ENCODE data around the gene FGFR1OP2.

Gene FGFR1OP2

DNA sequence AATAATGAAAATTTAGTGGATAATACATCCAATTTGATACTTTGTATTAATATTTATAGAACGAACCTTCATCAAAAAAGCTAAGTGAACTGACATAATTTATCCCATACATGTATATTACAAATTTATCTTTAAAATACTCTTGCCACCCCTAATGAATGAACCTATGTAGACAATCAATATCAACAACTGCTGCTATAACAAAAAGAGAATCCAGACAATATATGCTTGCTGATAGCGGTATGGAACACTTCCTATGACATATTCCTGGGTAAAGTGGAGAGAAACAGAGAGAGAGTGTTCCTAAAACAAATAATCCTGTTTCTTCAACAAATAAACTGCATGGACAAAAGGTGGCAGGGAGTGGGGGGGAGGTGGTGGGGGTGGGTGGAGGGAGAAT lies 44.6 kb downstream of the FGFR1OP2 start:
- ATAC-seq, result no peak
- TF ChIP-seq, protein P1, sequence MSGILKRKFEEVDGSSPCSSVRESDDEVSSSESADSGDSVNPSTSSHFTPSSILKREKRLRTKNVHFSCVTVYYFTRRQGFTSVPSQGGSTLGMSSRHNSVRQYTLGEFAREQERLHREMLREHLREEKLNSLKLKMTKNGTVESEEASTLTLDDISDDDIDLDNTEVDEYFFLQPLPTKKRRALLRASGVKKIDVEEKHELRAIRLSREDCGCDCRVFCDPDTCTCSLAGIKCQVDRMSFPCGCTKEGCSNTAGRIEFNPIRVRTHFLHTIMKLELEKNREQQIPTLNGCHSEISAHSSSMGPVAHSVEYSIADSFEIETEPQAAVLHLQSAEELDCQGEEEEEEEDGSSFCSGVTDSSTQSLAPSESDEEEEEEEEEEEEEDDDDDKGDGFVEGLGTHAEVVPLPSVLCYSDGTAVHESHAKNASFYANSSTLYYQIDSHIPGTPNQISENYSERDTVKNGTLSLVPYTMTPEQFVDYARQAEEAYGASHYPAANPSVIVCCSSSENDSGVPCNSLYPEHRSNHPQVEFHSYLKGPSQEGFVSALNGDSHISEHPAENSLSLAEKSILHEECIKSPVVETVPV (CRISPR knock-in tag; IDR thresholded peaks at IDR 0.05), result no peak
- no peak for TF ChIP-seq TSHZ2 (CRISPR knock-in tag; IDR thresholded peaks at IDR 0.05)
- no peak for TF ChIP-seq ZNF8 (CRISPR knock-in tag; IDR thresholded peaks at IDR 0.05)
- no peak for TF ChIP-seq OSR1 (CRISPR knock-in tag; IDR thresholded peaks at IDR 0.05)
- TF ChIP-seq PPARA (CRISPR knock-in tag; IDR thresholded peaks at IDR 0.05; ENCODE audit: borderline replicate concordance), result no peak
- no peak for TF ChIP-seq SNAI2 (CRISPR knock-in tag; IDR thresholded peaks at IDR 0.05)
- TF ChIP-seq TCF4 (CRISPR knock-in tag; IDR thresholded peaks at IDR 0.05; ENCODE audit: borderline replicate concordance), result no peak
- TF ChIP-seq ARNTL (CRISPR knock-in tag; IDR thresholded peaks at IDR 0.05; ENCODE audit: borderline replicate concordance, low read depth), result no peak
- TF ChIP-seq TOX (CRISPR knock-in tag; IDR thresholded peaks at IDR 0.05; ENCODE audit: borderline replicate concordance), result no peak
- no peak for TF ChIP-seq BACH2 (CRISPR knock-in tag; IDR thresholded peaks at IDR 0.05; ENCODE audit: borderline replicate concordance)
- no peak for TF ChIP-seq ZC3H10 (CRISPR knock-in tag; IDR thresholded peaks at IDR 0.05)
- no peak for TF ChIP-seq ISL1 (CRISPR knock-in tag; IDR thresholded peaks at IDR 0.05)
- no peak for TF ChIP-seq ZFP3 (CRISPR knock-in tag; IDR thresholded peaks at IDR 0.05)
- TF ChIP-seq GLIS3 (CRISPR knock-in tag; IDR thresholded peaks at IDR 0.05), result no peak

DNA sequence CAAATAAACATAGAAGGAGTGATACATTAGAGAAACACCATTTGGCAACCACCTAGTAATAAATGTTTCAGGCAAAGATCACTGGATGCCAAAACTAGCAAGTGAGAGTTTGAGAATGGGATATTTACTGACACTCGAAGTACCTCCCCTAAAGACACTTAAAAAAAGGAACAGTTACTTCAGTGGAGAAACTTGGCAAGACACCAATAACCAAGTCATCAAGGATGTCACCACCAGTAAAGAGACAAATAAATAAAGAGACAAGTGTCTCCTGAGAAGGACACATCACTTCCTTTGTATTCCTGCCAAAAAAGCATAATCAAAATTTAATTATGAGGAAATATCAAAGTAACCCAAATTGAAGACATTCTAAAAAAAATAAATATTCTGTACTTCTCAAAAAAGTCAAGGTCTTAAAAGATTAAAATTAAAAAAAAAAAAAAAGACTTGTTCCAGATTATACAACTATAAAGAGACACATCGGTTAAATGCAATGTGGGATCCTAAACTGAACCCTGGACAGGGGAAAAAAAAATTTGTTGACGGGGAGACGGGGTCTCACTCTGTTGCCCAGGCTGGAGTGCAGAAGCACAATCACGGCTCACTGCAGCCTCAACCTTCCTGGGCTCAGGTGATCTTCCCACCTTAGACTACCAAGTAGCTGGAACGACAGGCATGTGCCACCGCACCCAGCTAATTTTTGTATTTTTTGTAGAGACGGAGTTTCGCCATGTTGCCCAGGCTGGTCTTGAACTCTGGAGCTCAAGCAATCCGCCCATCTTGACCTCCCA lies 49.6 kb downstream of the FGFR1OP2 start:
- TF ChIP-seq ISL1 (CRISPR knock-in tag; IDR thresholded peaks at IDR 0.05), result no peak
- TF ChIP-seq ARNTL (CRISPR knock-in tag; IDR thresholded peaks at IDR 0.05; ENCODE audit: borderline replicate concordance, low read depth), result no peak
- no peak for TF ChIP-seq TCF4 (CRISPR knock-in tag; IDR thresholded peaks at IDR 0.05; ENCODE audit: borderline replicate concordance)
- no peak for TF ChIP-seq ZFP30 (CRISPR knock-in tag; IDR thresholded peaks at IDR 0.05)
- TF ChIP-seq POU6F1 (CRISPR knock-in tag; IDR thresholded peaks at IDR 0.05; ENCODE audit: borderline replicate concordance, low read depth), result no peak
- TF ChIP-seq ZNF565 (CRISPR knock-in tag; conservative IDR thresholded peaks at IDR 0.05; ENCODE audit: low read depth), result no peak
- TF ChIP-seq ZFP3 (CRISPR knock-in tag; IDR thresholded peaks at IDR 0.05), result no peak
- TF ChIP-seq RARB (CRISPR knock-in tag; IDR thresholded peaks at IDR 0.05), result no peak
- no peak; the same call in 2 of the 3 replicates for ATAC-seq

- TF ChIP-seq ZFP3 (CRISPR knock-in tag; IDR thresholded peaks at IDR 0.05), result no peak
- TF ChIP-seq ZC3H10 (CRISPR knock-in tag; IDR thresholded peaks at IDR 0.05), result no peak
- no peak for TF ChIP-seq ARNTL (CRISPR knock-in tag; IDR thresholded peaks at IDR 0.05; ENCODE audit: borderline replicate concordance, low read depth)
- no peak for TF ChIP-seq RARB (CRISPR knock-in tag; IDR thresholded peaks at IDR 0.05)
- no peak for TF ChIP-seq TCF4 (CRISPR knock-in tag; IDR thresholded peaks at IDR 0.05; ENCODE audit: borderline replicate concordance)
- no peak for TF ChIP-seq OSR1 (CRISPR knock-in tag; IDR thresholded peaks at IDR 0.05)
- ATAC-seq, result no peak
Observed at GRCh38 chr12:26988703-26989102, 50.4 kb downstream of the FGFR1OP2 start.

GRCh38 chr12:26989873-26990272 lies 51.6 kb downstream of the FGFR1OP2 start:
- ATAC-seq, result no peak
- TF ChIP-seq ESRRG (CRISPR knock-in tag; IDR thresholded peaks at IDR 0.05), result no peak
- TF ChIP-seq CSDC2 (CRISPR knock-in tag; IDR thresholded peaks at IDR 0.05), result no peak
- TF ChIP-seq GLIS3 (CRISPR knock-in tag; IDR thresholded peaks at IDR 0.05), result no peak
- no peak for TF ChIP-seq ARNTL (CRISPR knock-in tag; IDR thresholded peaks at IDR 0.05; ENCODE audit: borderline replicate concordance, low read depth)
- no peak for TF ChIP-seq ZFP3 (CRISPR knock-in tag; IDR thresholded peaks at IDR 0.05)
- TF ChIP-seq, protein P1 (CRISPR knock-in tag; IDR thresholded peaks at IDR 0.05), result no peak
- TF ChIP-seq BACH2 (CRISPR knock-in tag; IDR thresholded peaks at IDR 0.05; ENCODE audit: borderline replicate concordance), result no peak
- TF ChIP-seq ISL1 (CRISPR knock-in tag; IDR thresholded peaks at IDR 0.05), result no peak
- no peak for TF ChIP-seq OSR1 (CRISPR knock-in tag; IDR thresholded peaks at IDR 0.05)
- no peak for TF ChIP-seq TCF4 (CRISPR knock-in tag; IDR thresholded peaks at IDR 0.05; ENCODE audit: borderline replicate concordance)
- TF ChIP-seq RARB (CRISPR knock-in tag; IDR thresholded peaks at IDR 0.05), result no peak
- TF ChIP-seq ZFP30 (CRISPR knock-in tag; IDR thresholded peaks at IDR 0.05), result no peak
- no peak for TF ChIP-seq ZNF8 (CRISPR knock-in tag; IDR thresholded peaks at IDR 0.05)
- no peak for TF ChIP-seq ZNF70 (CRISPR knock-in tag; IDR thresholded peaks at IDR 0.05)
- no peak for TF ChIP-seq TOX (CRISPR knock-in tag; IDR thresholded peaks at IDR 0.05; ENCODE audit: borderline replicate concordance)
- TF ChIP-seq ZNF565 (CRISPR knock-in tag; conservative IDR thresholded peaks at IDR 0.05; ENCODE audit: low read depth), result no peak
- no peak for TF ChIP-seq SNAI2 (CRISPR knock-in tag; IDR thresholded peaks at IDR 0.05)
- no peak for TF ChIP-seq PATZ1 (CRISPR knock-in tag; IDR thresholded peaks at IDR 0.05; ENCODE audit: borderline replicate concordance)

All from SK-N-SH treated with all-trans-retinoic acid at 6 μM for 48 hours (cell line).